MM.1S (cell line): ENCODE results near the gene SLC45A3.

Experiments used
- CTCF ChIP-seq: fragments of 300-600 bp; sonication (generic); IDR thresholded peaks from 2 replicates; pipeline ENCODE4 v1.5.1; 2016; ENCODE audit warnings: antibody characterized with exemption, low read length, mixed read lengths
- EZH2 ChIP-seq: fragments of 300-600 bp; sonication (generic); optimal IDR thresholded peaks from 2 replicates; pipeline ENCODE3; 2017; ENCODE audit warnings: low read depth, mild to moderate bottlenecking, antibody characterized with exemption, low read length, mixed read lengths

- no peak for TF ChIP-seq EZH2
- no peak for TF ChIP-seq CTCF
These were observed 56.7 kb downstream of the SLC45A3 start for GRCh38 chr1:205623646-205624045.
